Neural progenitor cell (in vitro differentiated cells): Measurements from ENCODE around the gene CP.

ENCODE experiments used
- CTCF ChIP-seq: fragments of 200-600 bp; sonication (generic); IDR thresholded peaks from 2 replicates; pipeline ENCODE4 v1.5.1; 2017; ENCODE audit warnings: antibody characterized with exemption, mild to moderate bottlenecking
- EZH2 ChIP-seq: fragments of 200-600 bp; sonication (generic); IDR thresholded peaks from 2 replicates; pipeline ENCODE4 v1.6.1; 2017; ENCODE audit warnings: antibody characterized with exemption, mild to moderate bottlenecking, moderate library complexity
- EZH2phosphoT487 ChIP-seq: fragments of 200-600 bp; sonication (generic); IDR thresholded peaks from 2 replicates; pipeline ENCODE4 v1.6.1; 2017; ENCODE audit warnings: antibody characterized with exemption

- TF ChIP-seq CTCF: no peak
- TF ChIP-seq EZH2: no peak
- no peak for TF ChIP-seq EZH2phosphoT487
Measured at GRCh38 chr3:149243540-149243939, 21.9 kb upstream of the CP start.
